H1 (cell line): ENCODE measurements around the gene NUDT7. TPM values are rescaled to one million over a fixed set of nuclear protein-coding genes. Genes with fewer than 3 reads are reported as not detected.

Experiments used
- CTCF ChIA-PET: fragments of 300-600 bp; sonication (Branson Sonifier 250); formaldehyde crosslinking; loops from one replicate; lab custom pipeline; 2021; ENCODE audit not compliant: partially characterized antibody; lab: Charles Lee
- POLR2A ChIA-PET: fragments of 300-600 bp; sonication (Branson Sonifier 250); formaldehyde crosslinking; loops from one replicate; lab custom pipeline; 2021; ENCODE audit warnings: inconsistent platforms; ENCODE audit not compliant: partially characterized antibody; lab: Charles Lee
- DNase-seq, 2 experiments: peaks; one replicate each; pipeline versions ENCODE4 v3.0.0 to v3.0.0-alpha.2; 2010 to 2022; ENCODE audit warnings: low spot score in 2 of 2, low read depth in 1 of 2, mixed read lengths in 1 of 2
- FAIRE-seq: peaks from 2 replicates; lab custom pipeline; 2011; peaks lifted over from hg19 to GRCh38; lab: Jason Lieb, UNC
- H2AFZ ChIP-seq: 2 replicates; pipeline ENCODE4 v1.8.1; 2012; ENCODE audit warnings: low read length, inconsistent platforms
- H2AK5ac ChIP-seq: 2 replicates; pipeline ENCODE4 v1.6.1; 2013; ENCODE audit warnings: low read depth, low read length
- H2BK120ac ChIP-seq: replicated peaks from 2 replicates; pipeline ENCODE3; 2013; ENCODE audit warnings: low read depth, low read length, inconsistent platforms
- H2BK12ac ChIP-seq: 2 replicates; pipeline ENCODE4 v1.6.1; 2013; ENCODE audit warnings: low read depth, low read length
- H2BK15ac ChIP-seq: 2 replicates; pipeline ENCODE4 v1.6.1; 2013; ENCODE audit warnings: low read length
- H2BK20ac ChIP-seq: 2 replicates; pipeline ENCODE4 v1.6.1; 2013; ENCODE audit warnings: low read length
- H2BK5ac ChIP-seq: 2 replicates; pipeline ENCODE4 v1.6.1; 2013; ENCODE audit warnings: low read depth, low read length
- H3K14ac ChIP-seq: 2 replicates; pipeline ENCODE4 v1.6.1; 2013; ENCODE audit warnings: inconsistent platforms; ENCODE audit not compliant: insufficient read length
- H3K18ac ChIP-seq: 2 replicates; pipeline ENCODE4 v1.6.1; 2013; ENCODE audit warnings: low read length; ENCODE audit errors: extremely low read depth
- H3K23ac ChIP-seq: 2 replicates; pipeline ENCODE4 v1.6.1; 2013; ENCODE audit warnings: inconsistent platforms; ENCODE audit not compliant: insufficient read length
- H3K23me2 ChIP-seq: 2 replicates; pipeline ENCODE4 v1.6.1; 2013; ENCODE audit warnings: low read depth, low read length
- H3K27ac ChIP-seq: 2 replicates; pipeline ENCODE4 v1.6.1; 2011; ENCODE audit warnings: low read depth, low read length, inconsistent platforms
- H3K27me3 ChIP-seq, 4 experiments: replicated peaks in 1 of 4; 1 replicate in 1 of 4; 2 replicates in 3 of 4; pipeline versions ENCODE4 v1.6.1 to v1.8.1; 2011 to 2013; ENCODE audit warnings: low read length in 3 of 4, mild to moderate bottlenecking in 3 of 4, inconsistent platforms in 2 of 4, mixed read lengths in 2 of 4, moderate library complexity in 1 of 4; ENCODE audit not compliant: control insufficient read depth in 3 of 4, insufficient read depth in 3 of 4; ENCODE audit errors: extremely low read depth in 1 of 4
- H3K36me3 ChIP-seq, 4 experiments: 2 replicates each; pipeline versions ENCODE4 v1.6.1 to v1.8.1; 2011 to 2013; ENCODE audit warnings: mild to moderate bottlenecking in 4 of 4, low read length in 3 of 4, moderate library complexity in 2 of 4, control low read depth in 1 of 4, inconsistent platforms in 1 of 4; ENCODE audit not compliant: insufficient read depth in 4 of 4, control insufficient read depth in 2 of 4
- H3K4ac ChIP-seq: replicated peaks from 2 replicates; pipeline ENCODE3; 2013; ENCODE audit warnings: low read length, low read depth, mixed read lengths, inconsistent platforms; ENCODE audit not compliant: insufficient read length
- H3K4me1 ChIP-seq, 4 experiments: replicated peaks in 1 of 4; 1 replicate in 1 of 4; 2 replicates in 3 of 4; pipeline versions ENCODE4 v1.6.1 to v1.8.1; 2011 to 2013; ENCODE audit warnings: low read length in 3 of 4, inconsistent platforms in 2 of 4, mixed read lengths in 1 of 4; ENCODE audit not compliant: insufficient read depth in 4 of 4, control insufficient read depth in 3 of 4
- H3K4me2 ChIP-seq, 2 experiments: 2 replicates each; pipeline versions ENCODE4 v1.6.1 to v1.8.1; 2011 to 2013; ENCODE audit warnings: low read depth in 2 of 2, low read length in 2 of 2, control low read depth in 1 of 2, inconsistent platforms in 1 of 2, mild to moderate bottlenecking in 1 of 2; ENCODE audit not compliant: insufficient read depth in 1 of 2
- H3K4me3 ChIP-seq, 4 experiments: fragments of 200-600, 300-600 bp in 1 of 4; sonication (generic), shearing (Covaris generic), sonication (Bioruptor Twin) in 1 of 4; 2 replicates each; pipeline versions ENCODE4 v1.5.1 to v1.8.1; 2011 to 2016; ENCODE audit warnings: low read length in 4 of 4, low read depth in 3 of 4, control low read depth in 2 of 4, inconsistent platforms in 2 of 4, mild to moderate bottlenecking in 2 of 4, mixed read lengths in 1 of 4, moderate library complexity in 1 of 4; ENCODE audit not compliant: insufficient read depth in 2 of 4; ENCODE audit errors: extremely low read depth in 1 of 4
- H3K56ac ChIP-seq: replicated peaks from 2 replicates; pipeline ENCODE3; 2013; ENCODE audit warnings: low read depth, mild to moderate bottlenecking, mixed read lengths, low read length, inconsistent platforms; ENCODE audit not compliant: insufficient read length
- H3K79me1 ChIP-seq: 2 replicates; pipeline ENCODE4 v1.6.1; 2013; ENCODE audit warnings: low read depth, low read length, control low read depth
- H3K79me2 ChIP-seq, 2 experiments: 2 replicates each; pipeline versions ENCODE4 v1.6.1 to v1.8.1; 2012 to 2013; ENCODE audit warnings: low read length in 2 of 2, mild to moderate bottlenecking in 2 of 2, inconsistent platforms in 1 of 2; ENCODE audit not compliant: insufficient read depth in 2 of 2, control insufficient read depth in 1 of 2
- H3K9ac ChIP-seq, 4 experiments: replicated peaks in 1 of 4; 1 replicate in 1 of 4; 2 replicates in 3 of 4; pipeline versions ENCODE4 v1.6.1 to v1.8.1; 2011 to 2013; ENCODE audit warnings: low read depth in 3 of 4, low read length in 3 of 4, control low read depth in 2 of 4, mild to moderate bottlenecking in 2 of 4, moderate library complexity in 2 of 4, inconsistent platforms in 1 of 4; ENCODE audit errors: extremely low read depth in 1 of 4
- H3K9me3 ChIP-seq, 2 experiments: 2 replicates each; pipeline versions ENCODE4 v1.6.1 to v1.8.1; 2012 to 2013; ENCODE audit warnings: mild to moderate bottlenecking in 2 of 2, moderate library complexity in 2 of 2, control low read depth in 1 of 2, inconsistent platforms in 1 of 2, low read depth in 1 of 2, low read length in 1 of 2, mixed read lengths in 1 of 2; ENCODE audit not compliant: insufficient read depth in 2 of 2
- H4K20me1 ChIP-seq, 2 experiments: replicated peaks in 1 of 2; 2 replicates each; pipeline versions ENCODE3 to v1.8.1; 2011 to 2013; ENCODE audit warnings: inconsistent platforms in 2 of 2, low read length in 2 of 2, mild to moderate bottlenecking in 1 of 2; ENCODE audit not compliant: insufficient read depth in 2 of 2, control insufficient read depth in 1 of 2
- H4K5ac ChIP-seq: 2 replicates; pipeline ENCODE4 v1.6.1; 2013; ENCODE audit warnings: low read length, low read depth, mixed read lengths, inconsistent platforms; ENCODE audit not compliant: insufficient read length
- H4K8ac ChIP-seq: 2 replicates; pipeline ENCODE4 v1.8.0; 2013; ENCODE audit warnings: mild to moderate bottlenecking, moderate library complexity, low read length, inconsistent platforms; ENCODE audit not compliant: insufficient read depth; ENCODE audit errors: extremely low read depth
- H4K91ac ChIP-seq: replicated peaks from 2 replicates; pipeline ENCODE3; 2013; ENCODE audit warnings: low read length, mixed read lengths, inconsistent platforms; ENCODE audit not compliant: insufficient read length
- CBX5 ChIP-seq: fragments of 300-800, 300-1000 bp; sonication (generic); IDR thresholded peaks from 2 replicates; pipeline ENCODE4 v1.7.1; 2016; ENCODE audit warnings: antibody characterized with exemption, low read length, low read depth
- CBX8 ChIP-seq: fragments of 300-800, 300-1000 bp; sonication (generic); IDR thresholded peaks from 2 replicates; pipeline ENCODE4 v1.7.1; 2016; ENCODE audit warnings: low read depth, low read length, borderline replicate concordance
- CREB1 ChIP-seq: IDR thresholded peaks from 2 replicates; pipeline ENCODE4 v1.6.1; 2012; ENCODE audit warnings: inconsistent platforms
- CTBP2 ChIP-seq: IDR thresholded peaks from 2 replicates; pipeline ENCODE4 v1.7.0; 2011; ENCODE audit warnings: borderline replicate concordance, mild to moderate bottlenecking, moderate library complexity, mixed read lengths, low read length; ENCODE audit not compliant: insufficient read depth, insufficient read length
- EGR1 ChIP-seq: IDR thresholded peaks from 2 replicates; pipeline ENCODE4 v1.6.1; 2011; ENCODE audit warnings: low read depth, low read length, borderline replicate concordance
- EZH2 ChIP-seq: fragments of 200-600 bp; sonication (generic); IDR thresholded peaks from 2 replicates; pipeline ENCODE4 v1.7.1; 2012; ENCODE audit warnings: low read depth, mild to moderate bottlenecking, moderate library complexity, low read length, inconsistent platforms; ENCODE audit not compliant: severe bottlenecking
- GABPA ChIP-seq: IDR thresholded peaks from 2 replicates; pipeline ENCODE4 v1.6.1; 2011; ENCODE audit warnings: mild to moderate bottlenecking, low read length, moderate library complexity, borderline replicate concordance; ENCODE audit not compliant: insufficient read depth
- NRF1 ChIP-seq: IDR thresholded peaks from 2 replicates; pipeline ENCODE4 v1.6.1; 2011; ENCODE audit warnings: mild to moderate bottlenecking, low read depth, low read length, improper control_type of control experiment
- POLR2AphosphoS5 ChIP-seq: IDR thresholded peaks from 2 replicates; pipeline ENCODE4 v1.6.1; 2011; ENCODE audit warnings: low read depth, low read length
- RBBP5 ChIP-seq: IDR thresholded peaks from 2 replicates; pipeline ENCODE4 v1.7.1; 2012; ENCODE audit warnings: low read depth, mild to moderate bottlenecking, inconsistent platforms, low read length, moderate library complexity, borderline replicate concordance
- RFX5 ChIP-seq: IDR thresholded peaks from 2 replicates; pipeline ENCODE4 v1.6.1; 2011; ENCODE audit warnings: low read depth, low read length, improper control_type of control experiment, borderline replicate concordance
- RXRA ChIP-seq: IDR thresholded peaks from 2 replicates; pipeline ENCODE4 v1.6.1; 2011; ENCODE audit warnings: low read depth, mild to moderate bottlenecking, low read length, moderate library complexity; ENCODE audit not compliant: insufficient read depth
- SP1 ChIP-seq: IDR thresholded peaks from 2 replicates; pipeline ENCODE4 v1.6.1; 2011; ENCODE audit warnings: low read depth, low read length
- SUZ12 ChIP-seq: fragments of 200-600 bp; sonication (generic); IDR thresholded peaks from 2 replicates; pipeline ENCODE4 v1.6.1; 2012; ENCODE audit warnings: mild to moderate bottlenecking, inconsistent platforms, low read length, moderate library complexity, mixed read lengths
- TCF12 ChIP-seq: IDR thresholded peaks from 2 replicates; pipeline ENCODE4 v1.6.1; 2011; ENCODE audit warnings: low read depth, mild to moderate bottlenecking, low read length
- ZNF274 ChIP-seq: IDR thresholded peaks from 2 replicates; pipeline ENCODE4 v1.7.0; 2012; ENCODE audit warnings: low read length, borderline replicate concordance; ENCODE audit errors: extremely low read depth
- WGBS, 2 experiments: shearing (Covaris generic) in 1 of 2; methylation state at CpG; one replicate each; pipeline versions ENCODE4 v1.1.6 to v1.1.7; 2013 to 2015; ENCODE audit warnings: low lambda C conversion rate in 2 of 2, mixed read lengths in 2 of 2, inconsistent platforms in 1 of 2, low coverage in 1 of 2, missing lambda C conversion rate in 1 of 2; ENCODE audit not compliant: insufficient replicate concordance in 2 of 2, insufficient coverage in 1 of 2, insufficient read length in 1 of 2; ENCODE audit errors: extremely low coverage in 1 of 2, missing lambda C conversion rate in 1 of 2; 5-methylcytosine and 5-hydroxymethylcytosine counted together
- polyA plus RNA-seq, 7 experiments: library from polyadenylated mRNA; depleted of rRNA in 3 of 7; stranded (reverse) in 5 of 7; unstranded in 2 of 7; fragments of >200 nt in 5 of 7; fragments of 200-250 nt in 2 of 7; gene quantifications; 1 replicate in 5 of 7; 2 replicates in 1 of 7; 4 replicates in 1 of 7; pipeline versions ENCODE4 v1.2.1 to v1.2.3, GENCODE V29; 2011 to 2013; ENCODE audit warnings: missing spikeins in 2 of 7, mixed read lengths in 2 of 7
- total RNA-seq: library from RNA; stranded (reverse); fragmentation: NEBNext Ultra II Directional; extraction: Animal tissue kit (Norgen Biotek cat#: 25700); gene quantifications from 2 replicates; pipeline ENCODE4 v1.2.1, GENCODE V29; 2021

The NUDT7 gene
- total and polyA plus RNA-seq, 2 of the 8 experiments (the other 6 are each of a cell fraction or from before 2014, with no cell fraction given) = 8.8 to 19.7 TPM

DNA sequence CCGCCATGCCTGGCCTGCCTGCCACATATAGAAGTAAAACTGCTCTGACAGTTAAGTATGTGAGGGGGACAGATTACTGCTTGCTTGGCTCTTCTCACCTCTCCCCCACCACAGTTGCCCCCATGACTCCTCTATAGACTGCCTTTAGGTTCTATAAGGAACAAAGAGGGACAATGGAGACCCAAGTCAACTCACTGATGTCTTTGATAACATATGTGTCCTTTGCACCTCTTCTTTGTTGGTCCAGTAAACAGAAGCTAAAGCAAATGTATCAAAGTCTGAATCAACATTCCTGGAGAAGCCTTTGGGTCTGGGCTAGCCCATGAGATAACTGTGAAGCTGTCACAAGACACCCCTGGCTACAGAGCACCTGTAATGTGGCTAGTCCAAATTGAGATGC, 27.1 kb downstream of the NUDT7 start:
- Histone ChIP-seq H4K5ac (no peak overlapping the region), H3K14ac (no peak overlapping the region), H3K56ac (no peak overlapping the region), H3K4me2 (no peak overlapping the region), H3K36me3 (no peaks in the 10 kb centered on the region), H3K4ac (no peak overlapping the region), H2BK5ac (no peak overlapping the region), H3K27ac (no peak overlapping the region), H3K18ac (no peak overlapping the region), H3K79me1 (no peaks in the 10 kb centered on the region), H2BK20ac (no peak overlapping the region), H2BK12ac (no peak overlapping the region), H2AK5ac (no peak overlapping the region), H3K23ac (no peak overlapping the region), H3K9ac (no peak overlapping the region), H3K79me2 (no peaks in the 10 kb centered on the region), H2BK15ac (no peak overlapping the region), H2AFZ (no peak overlapping the region), H2BK120ac (no peak overlapping the region), H4K8ac (no peak overlapping the region), H4K91ac (no peak overlapping the region), H4K20me1 (no peaks in the 10 kb centered on the region), H3K9me3 (no peaks in the 10 kb centered on the region), H3K23me2 (no peaks in the 10 kb centered on the region), H3K4me3 (no peak overlapping the region), H3K4me1 (no peaks in the 10 kb centered on the region), H3K27me3 (no peaks in the 10 kb centered on the region)
- 100% methylated on average over 1 of the region's 1 CpG; no CpG with 5 or more reads in 1 of the 2 experiments for WGBS, 2 experiments
- POLR2A ChIA-PET = no interaction called here
- CTCF ChIA-PET = interaction anchor here (0.9 to 1.5 kb wide), 3 partner anchors 35 to 253 kb away, joined by 3 to 4 read pairs (median 3); no protein-coding TSS in a partner anchor
- FAIRE-seq (no peak), DNase-seq (no peak)
- TF ChIP-seq NRF1 = no peak
- TF ChIP-seq ZNF274 = no peak
- no peak for TF ChIP-seq POLR2AphosphoS5
- no peak for TF ChIP-seq CBX5
- no peak for TF ChIP-seq CREB1
- no peak for TF ChIP-seq SP1
- TF ChIP-seq EZH2 = no peak
- TF ChIP-seq EGR1 = no peak
- no peak for TF ChIP-seq SUZ12
- TF ChIP-seq RBBP5 = no peak
- no peak for TF ChIP-seq RXRA
- TF ChIP-seq GABPA = no peak
- no peak for TF ChIP-seq RFX5
- TF ChIP-seq TCF12 = no peak
- no peak for TF ChIP-seq CBX8
- no peak for TF ChIP-seq CTBP2
